Mesendoderm (in vitro differentiated cells): Measurements from ENCODE around the gene TXNL1.
A peak's percentile ranks its signal among the peaks of the same experiment; 100 is the strongest.
"Not testable (repeated sequence)": the region's sequence is repeated elsewhere in the genome, so short reads cannot be mapped to it uniquely, and the experiment has no call there.

Experiments
- DNase-seq: peaks from one replicate; pipeline ENCODE4 v3.0.0; 2013
- H2AK5ac ChIP-seq: 2 replicates; pipeline ENCODE4 v1.6.1; 2013; ENCODE audit warnings: low read length, inconsistent platforms
- H2BK120ac ChIP-seq: 2 replicates; pipeline ENCODE4 v1.6.1; 2013; ENCODE audit warnings: low read depth, mild to moderate bottlenecking, low read length, moderate library complexity, mixed read lengths
- H2BK15ac ChIP-seq: replicated peaks from 2 replicates; pipeline ENCODE4 v1.6.1; 2013; ENCODE audit warnings: low read depth, mild to moderate bottlenecking, moderate library complexity
- H2BK5ac ChIP-seq: 2 replicates; pipeline ENCODE4 v1.6.1; 2013; ENCODE audit warnings: low read length, inconsistent platforms
- H3K18ac ChIP-seq: 2 replicates; pipeline ENCODE4 v1.6.1; 2013; ENCODE audit warnings: mild to moderate bottlenecking, low read length, mixed read lengths
- H3K23ac ChIP-seq: one replicate; pipeline ENCODE4 v1.6.1; 2013; ENCODE audit warnings: low read length
- H3K27ac ChIP-seq: 2 replicates; pipeline ENCODE4 v1.5.1; 2013; ENCODE audit warnings: low read depth, mild to moderate bottlenecking, inconsistent platforms, low read length, moderate library complexity
- H3K27me3 ChIP-seq: 2 replicates; pipeline ENCODE4 v1.6.1; 2013; ENCODE audit warnings: low read length, control low read depth, mild to moderate bottlenecking, inconsistent platforms; ENCODE audit not compliant: insufficient read depth, poor library complexity
- H3K36me3 ChIP-seq: 2 replicates; pipeline ENCODE4 v1.6.1; 2013; ENCODE audit warnings: low read length, inconsistent platforms; ENCODE audit not compliant: control insufficient read depth, insufficient read depth
- H3K4ac ChIP-seq: one replicate; pipeline ENCODE4 v1.6.1; 2013; ENCODE audit warnings: low read depth, mild to moderate bottlenecking, low read length, moderate library complexity
- H3K4me1 ChIP-seq: 2 replicates; pipeline ENCODE4 v1.6.1; 2013; ENCODE audit warnings: low read depth, low read length, inconsistent platforms; ENCODE audit not compliant: control insufficient read depth
- H3K4me2 ChIP-seq: 2 replicates; pipeline ENCODE4 v1.6.1; 2013; ENCODE audit warnings: low read length
- H3K4me3 ChIP-seq: 2 replicates; pipeline ENCODE4 v1.5.1; 2013; ENCODE audit warnings: mild to moderate bottlenecking, low read length
- H3K56ac ChIP-seq: one replicate; pipeline ENCODE4 v1.6.1; 2013; ENCODE audit warnings: low read length
- H3K79me1 ChIP-seq: 2 replicates; pipeline ENCODE4 v1.6.1; 2013; ENCODE audit warnings: low read length, inconsistent platforms
- H3K79me2 ChIP-seq: 2 replicates; pipeline ENCODE4 v1.6.1; 2013; ENCODE audit warnings: mild to moderate bottlenecking, low read length; ENCODE audit not compliant: control insufficient read depth, insufficient read depth
- H3K9ac ChIP-seq: 2 replicates; pipeline ENCODE4 v1.6.1; 2013; ENCODE audit warnings: low read length, inconsistent platforms
- H4K5ac ChIP-seq: one replicate; pipeline ENCODE4 v1.6.1; 2013; ENCODE audit warnings: low read length
- H4K8ac ChIP-seq: one replicate; pipeline ENCODE4 v1.6.1; 2013; ENCODE audit warnings: low read depth, mild to moderate bottlenecking, control low read depth, low read length, moderate library complexity
- WGBS: extraction: QIAGEN DNeasy Blood & Tissue Kit; methylation state at CpG from one replicate; pipeline ENCODE4 v1.1.7; 2013; ENCODE audit warnings: low lambda C conversion rate, missing lambda C conversion rate; ENCODE audit not compliant: insufficient coverage; ENCODE audit errors: extremely low coverage; 5-methylcytosine and 5-hydroxymethylcytosine counted together

Gene TXNL1

GRCh38 chr18:56574861-56575260 lies 63.5 kb downstream of the TXNL1 start:
- Histone ChIP-seq H2BK5ac (no peak overlapping the region), H2BK120ac (no peak overlapping the region), H3K4ac (no peak overlapping the region), H2AK5ac (no peak overlapping the region), H3K79me1 (no peaks in the 10 kb centered on the region), H3K23ac (no peak overlapping the region), H3K9ac (no peak overlapping the region), H3K4me2 (no peak overlapping the region), H3K79me2 (no peaks in the 10 kb centered on the region), H2BK15ac (no peak overlapping the region), H4K8ac (no peak overlapping the region), H3K56ac (no peak overlapping the region), H3K4me3 (no peak overlapping the region), H3K36me3 (no peaks in the 10 kb centered on the region), H3K18ac (no peak overlapping the region), H3K27me3 (no peaks in the 10 kb centered on the region), H3K4me1 (peaks cover 3% of the 10 kb centered on the region), H3K27ac (no peak overlapping the region), H4K5ac (no peak overlapping the region)
- DNase-seq, result no peak
- WGBS, result no CpG with 5 or more reads among the region's 3 CpGs

DNA sequence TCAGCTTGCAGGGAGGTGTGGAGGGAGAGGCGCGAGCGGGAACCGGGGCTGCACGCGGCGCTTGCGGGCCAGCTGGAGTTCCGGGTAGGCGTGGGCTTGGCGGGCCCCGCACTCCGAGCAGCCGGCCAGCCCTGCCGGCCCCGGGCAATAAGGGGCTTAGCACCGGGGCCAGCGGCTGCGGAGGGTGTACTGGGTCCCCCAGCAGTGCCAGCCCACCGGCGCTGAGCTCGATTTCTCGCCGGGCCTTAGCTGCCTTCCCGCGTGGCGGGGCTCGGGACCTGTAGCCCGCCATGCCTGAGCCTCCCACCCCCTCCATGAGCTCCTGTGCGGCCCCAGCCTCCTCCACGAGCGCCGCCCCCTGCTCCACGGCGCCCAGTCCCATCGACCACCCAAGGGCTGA lies 66.1 kb downstream of the TXNL1 start:
- no CpG with 5 or more reads among the region's 36 CpGs for WGBS
- not testable (repeated sequence) for H2BK15ac ChIP-seq, H3K18ac ChIP-seq, H2BK5ac ChIP-seq, H3K4me3 ChIP-seq, H3K79me1 ChIP-seq, H4K5ac ChIP-seq, H3K4me1 ChIP-seq, H3K9ac ChIP-seq, H3K27ac ChIP-seq, DNase-seq, H4K8ac ChIP-seq, H2BK120ac ChIP-seq, H3K4ac ChIP-seq, H3K36me3 ChIP-seq, H3K56ac ChIP-seq, H3K27me3 ChIP-seq, H2AK5ac ChIP-seq, H3K23ac ChIP-seq, H3K4me2 ChIP-seq, H3K79me2 ChIP-seq

GRCh38 chr18:56570978-56571377 lies 67.4 kb downstream of the TXNL1 start:
- H4K8ac ChIP-seq, result no peak overlapping the region
- no peak overlapping the region for H3K23ac ChIP-seq
- no peaks in the 10 kb centered on the region for H3K79me1 ChIP-seq
- no peak overlapping the region for H2AK5ac ChIP-seq
- no peak overlapping the region for H3K9ac ChIP-seq
- no peak overlapping the region for H3K4me3 ChIP-seq
- H2BK15ac ChIP-seq, result no peak overlapping the region
- H3K27ac ChIP-seq, result no peak overlapping the region
- H3K4me2 ChIP-seq, result no peak overlapping the region
- H3K4me1 ChIP-seq, result no peaks in the 10 kb centered on the region
- DNase-seq, result no peak
- no peak overlapping the region for H3K4ac ChIP-seq
- no peaks in the 10 kb centered on the region for H3K27me3 ChIP-seq
- no peak overlapping the region for H3K56ac ChIP-seq
- no CpG with 5 or more reads among the region's 3 CpGs for whole genome bisulfite sequencing
- H2BK120ac ChIP-seq, result no peak overlapping the region
- no peak overlapping the region for H2BK5ac ChIP-seq
- no peaks in the 10 kb centered on the region for H3K79me2 ChIP-seq
- H3K18ac ChIP-seq, result no peak overlapping the region
- no peak overlapping the region for H4K5ac ChIP-seq
- no peaks in the 10 kb centered on the region for H3K36me3 ChIP-seq

DNA sequence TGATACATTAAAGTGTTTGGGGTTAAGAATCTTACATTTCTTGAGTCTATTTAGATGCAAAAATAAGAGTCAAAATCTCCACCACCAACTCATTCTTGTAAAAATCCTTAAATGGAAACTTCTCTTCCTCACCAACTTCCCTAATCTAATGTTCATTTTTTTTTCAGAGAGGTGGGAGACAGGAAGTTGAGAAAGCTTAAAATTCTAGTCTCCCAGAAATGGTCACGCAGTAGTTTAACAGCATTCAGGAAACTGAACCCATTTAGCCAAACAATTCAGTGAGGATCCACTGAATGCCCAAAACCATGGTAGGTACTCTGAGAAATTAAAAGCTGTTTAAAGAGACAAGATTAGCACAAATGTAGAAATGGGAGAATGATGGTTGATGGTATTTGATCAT lies 69.0 kb downstream of the TXNL1 start:
- no peak overlapping the region for H3K9ac ChIP-seq
- WGBS, result no CpG with 5 or more reads among the region's 1 CpG
- no peak overlapping the region for H3K56ac ChIP-seq
- no peaks in the 10 kb centered on the region for H3K27me3 ChIP-seq
- no peak overlapping the region for H2BK5ac ChIP-seq
- H3K36me3 ChIP-seq, result no peaks in the 10 kb centered on the region
- DNase-seq, result no peak
- no peak overlapping the region for H3K4me3 ChIP-seq
- no peak overlapping the region for H2BK15ac ChIP-seq
- no peak overlapping the region for H2BK120ac ChIP-seq
- H3K4me2 ChIP-seq, result no peak overlapping the region
- H3K4me1 ChIP-seq, result no peaks in the 10 kb centered on the region
- no peak overlapping the region for H3K27ac ChIP-seq
- H3K4ac ChIP-seq, result no peak overlapping the region
- no peaks in the 10 kb centered on the region for H3K79me2 ChIP-seq
- H2AK5ac ChIP-seq, result no peak overlapping the region
- H4K8ac ChIP-seq, result no peak overlapping the region
- H3K23ac ChIP-seq, result no peak overlapping the region
- H4K5ac ChIP-seq, result no peak overlapping the region
- H3K18ac ChIP-seq, result no peak overlapping the region
- no peaks in the 10 kb centered on the region for H3K79me1 ChIP-seq

- Histone ChIP-seq H3K4me1 (no peaks in the 10 kb centered on the region), H3K4me2 (no peak overlapping the region), H3K56ac (no peak overlapping the region), H3K9ac (no peak overlapping the region), H2BK5ac (no peak overlapping the region), H2AK5ac (no peak overlapping the region), H3K23ac (no peak overlapping the region), H3K27me3 (no peaks in the 10 kb centered on the region), H3K79me2 (no peaks in the 10 kb centered on the region), H3K4ac (no peak overlapping the region), H4K5ac (no peak overlapping the region), H3K36me3 (no peaks in the 10 kb centered on the region), H3K18ac (no peak overlapping the region), H3K4me3 (no peak overlapping the region), H3K27ac (no peak overlapping the region), H2BK15ac (no peak overlapping the region), H2BK120ac (no peak overlapping the region), H4K8ac (no peak overlapping the region), H3K79me1 (no peaks in the 10 kb centered on the region)
- no peak for DNase-seq
- WGBS, result no CpG with 5 or more reads among the region's 4 CpGs
These were observed 69.4 kb downstream of the TXNL1 start for GRCh38 chr18:56568986-56569385.

GRCh38 chr18:56565551-56566345 lies 72.6 kb downstream of the TXNL1 start:
- Histone ChIP-seq H3K4me3 (no peak overlapping the region), H3K4me1 (no peaks in the 10 kb centered on the region), H4K8ac (no peak overlapping the region), H3K56ac (no peak overlapping the region), H2BK5ac (no peak overlapping the region), H4K5ac (no peak overlapping the region), H3K27me3 (no peaks in the 10 kb centered on the region), H3K36me3 (no peaks in the 10 kb centered on the region), H2AK5ac (no peak overlapping the region), H3K18ac (no peak overlapping the region), H2BK15ac (no peak overlapping the region), H3K23ac (no peak overlapping the region), H3K79me2 (no peaks in the 10 kb centered on the region), H3K27ac (no peak overlapping the region), H3K9ac (no peak overlapping the region), H3K79me1 (no peaks in the 10 kb centered on the region), H3K4me2 (no peak overlapping the region), H3K4ac (no peak overlapping the region), H2BK120ac (no peak overlapping the region)
- DNase-seq, result peak; percentile 4
- WGBS, result no CpG with 5 or more reads among the region's 5 CpGs
